Endothelial cell of umbilical vein (primary cell): Measurements from ENCODE around the gene USP43. TPM values are rescaled to one million over a fixed set of nuclear protein-coding genes. Genes with fewer than 3 reads are reported as not detected.

Source experiments
- BruUV-seq: library from RNA; stranded (reverse); fragments of 400-500 nt; replicated peaks from 2 replicates; lab custom pipeline; 2021; lab: Mats Ljungman, UMichigan
- CTCF ChIA-PET: fragments of 300-600, 350-600 bp; sonication (Branson Sonifier 250); formaldehyde crosslinking; loops from one replicate; lab custom pipeline; 2021; ENCODE audit warnings: antibody characterized with exemption, inconsistent platforms; lab: Charles Lee
- POLR2A ChIA-PET: fragments of 300-600, 350-600 bp; sonication (Branson Sonifier 250); formaldehyde crosslinking; loops from one replicate; lab custom pipeline; 2021; ENCODE audit warnings: antibody characterized with exemption, inconsistent platforms; lab: Charles Lee
- DNase-seq: peaks from one replicate; pipeline ENCODE4 v3.0.0-alpha.2; 2011; ENCODE audit warnings: low read depth, low spot score
- FAIRE-seq: peaks from 2 replicates; lab custom pipeline; 2011; peaks lifted over from hg19 to GRCh38; lab: Jason Lieb, UNC
- H2AFZ ChIP-seq: 2 replicates; pipeline ENCODE4 v1.6.0; 2012; ENCODE audit warnings: low read depth, low read length, control low read depth, inconsistent platforms
- H3K27ac ChIP-seq: 2 replicates; pipeline ENCODE4 v1.5.1; 2011; ENCODE audit warnings: low read depth, mild to moderate bottlenecking, control low read depth, low read length, moderate library complexity; ENCODE audit not compliant: insufficient read depth
- H3K27me3 ChIP-seq, 2 experiments: 2 replicates each; pipeline versions ENCODE4 v1.6.0 to v1.6.1; 2011; ENCODE audit warnings: low read length in 2 of 2, mixed read lengths in 1 of 2; ENCODE audit not compliant: control insufficient read depth in 2 of 2, insufficient read depth in 2 of 2
- H3K36me3 ChIP-seq, 2 experiments: 2 replicates in 1 of 2; 3 replicates in 1 of 2; pipeline ENCODE4 v1.5.1; 2011; ENCODE audit warnings: low read length in 2 of 2, mild to moderate bottlenecking in 1 of 2, moderate library complexity in 1 of 2; ENCODE audit not compliant: control insufficient read depth in 2 of 2, insufficient read depth in 2 of 2; ENCODE audit errors: extremely low read depth in 1 of 2
- H3K4me1 ChIP-seq: 3 replicates; pipeline ENCODE4 v1.5.1; 2011; ENCODE audit warnings: mild to moderate bottlenecking, low read length; ENCODE audit not compliant: control insufficient read depth, insufficient read depth; ENCODE audit errors: extremely low read depth
- H3K4me2 ChIP-seq: 2 replicates; pipeline ENCODE4 v1.6.1; 2011; ENCODE audit warnings: low read length, control low read depth, mixed read lengths; ENCODE audit not compliant: insufficient read depth
- H3K4me3 ChIP-seq, 3 experiments: fragments of 200-600 bp in 1 of 3; sonication (generic), shearing (Covaris generic) in 1 of 3; replicated peaks in 1 of 3; 2 replicates each; pipeline ENCODE4 v1.5.1; 2011 to 2016; ENCODE audit warnings: control low read depth in 3 of 3, low read length in 3 of 3, mild to moderate bottlenecking in 2 of 3, inconsistent platforms in 1 of 3, low read depth in 1 of 3, moderate library complexity in 1 of 3; ENCODE audit not compliant: insufficient read depth in 1 of 3
- H3K79me2 ChIP-seq: 2 replicates; pipeline ENCODE4 v1.6.0; 2012; ENCODE audit warnings: low read length, inconsistent platforms; ENCODE audit not compliant: control insufficient read depth, insufficient read depth
- H3K9ac ChIP-seq: replicated peaks from 2 replicates; pipeline ENCODE3; 2011; ENCODE audit warnings: low read length, control low read depth; ENCODE audit not compliant: insufficient read depth; ENCODE audit errors: extremely low read depth
- H3K9me1 ChIP-seq: replicated peaks from 3 replicates; pipeline ENCODE4 v1.6.0; 2011; ENCODE audit warnings: mild to moderate bottlenecking, low read length; ENCODE audit not compliant: control insufficient read depth, insufficient read depth; ENCODE audit errors: extremely low read depth
- H3K9me3 ChIP-seq: replicated peaks from 2 replicates; pipeline ENCODE4 v1.5.1; 2012; ENCODE audit warnings: low read length, inconsistent platforms; ENCODE audit not compliant: control insufficient read depth, insufficient read depth
- H4K20me1 ChIP-seq: replicated peaks from 2 replicates; pipeline ENCODE3; 2011; ENCODE audit warnings: mild to moderate bottlenecking, low read length; ENCODE audit not compliant: control insufficient read depth, insufficient read depth; ENCODE audit errors: extremely low read depth
- CTCF ChIP-seq, 2 donors: IDR thresholded peaks; 1 replicate in 1 of 2; 2 replicates in 1 of 2; pipeline ENCODE4 v1.5.1; 2011; ENCODE audit warnings: low read length in 2 of 2, mild to moderate bottlenecking in 2 of 2, moderate library complexity in 2 of 2, control low read depth in 1 of 2, inconsistent platforms in 1 of 2, low read depth in 1 of 2; ENCODE audit not compliant: insufficient read depth in 1 of 2; ENCODE audit errors: extremely low read depth in 1 of 2
- EZH2 ChIP-seq: IDR thresholded peaks from 2 replicates; pipeline ENCODE4 v1.6.1; 2012; ENCODE audit warnings: borderline replicate concordance, low read depth, mild to moderate bottlenecking, moderate library complexity, low read length, inconsistent platforms; ENCODE audit not compliant: severe bottlenecking
- FOS ChIP-seq: IDR thresholded peaks from 2 replicates; pipeline ENCODE4 v1.6.1; 2011; ENCODE audit warnings: mild to moderate bottlenecking, low read length, moderate library complexity, borderline replicate concordance; ENCODE audit not compliant: insufficient read depth
- GATA2 ChIP-seq: IDR thresholded peaks from 2 replicates; pipeline ENCODE4 v1.7.0; 2011; ENCODE audit warnings: low read depth, mild to moderate bottlenecking, moderate library complexity, mixed read lengths, low read length; ENCODE audit not compliant: insufficient read length, insufficient read depth
- JUN ChIP-seq: IDR thresholded peaks from 2 replicates; pipeline ENCODE4 v1.6.1; 2011; ENCODE audit warnings: borderline replicate concordance, low read depth; ENCODE audit not compliant: insufficient read length, insufficient read depth
- MAX ChIP-seq: IDR thresholded peaks from 2 replicates; pipeline ENCODE4 v1.6.1; 2011; ENCODE audit not compliant: insufficient read depth, insufficient read length
- MYC ChIP-seq: IDR thresholded peaks from one replicate; pipeline ENCODE4 v1.6.1; 2011; ENCODE audit warnings: mild to moderate bottlenecking, low read depth, low read length
- POLR2A ChIP-seq: IDR thresholded peaks from 2 replicates; pipeline ENCODE4 v1.6.1; 2012; ENCODE audit warnings: low read depth, mild to moderate bottlenecking, control low read depth, low read length
- POLR2AphosphoS5 ChIP-seq: IDR thresholded peaks from 2 replicates; pipeline ENCODE4 v1.6.1; 2012; ENCODE audit warnings: low read depth, mild to moderate bottlenecking, control low read depth, low read length, moderate library complexity; ENCODE audit not compliant: insufficient read depth
- dilution Hi-C: fragments of 300-500 bp; cut with MboI; formaldehyde crosslinking; loops from one replicate; pipeline ENCODE4 v1.15.0; 2019; ENCODE audit warnings: low sequenced_read_pairs; ENCODE audit not compliant: extremely low pct_ligation_motif_present
- intact Hi-C: fragments of 100-400 bp; cut with micrococcal nuclease; formaldehyde crosslinking; loops from one replicate; pipeline ENCODE4 v1.10.0; 2022
- polyA plus RNA-seq, 4 experiments: library from polyadenylated mRNA; depleted of rRNA in 3 of 4; stranded (reverse) in 3 of 4; unstranded in 1 of 4; fragments of >200 nt; gene quantifications; 2 replicates each; pipeline versions ENCODE4 v1.2.1 to v1.2.3, GENCODE V29; 2011 to 2012; ENCODE audit warnings: missing spikeins in 1 of 4
- total RNA-seq: library from RNA; stranded (reverse); gene quantifications from 2 replicates; pipeline ENCODE4 v1.2.3, GENCODE V29; 2021

The USP43 gene
- total and polyA plus RNA-seq, 2 donors (not counting 3 experiments of a cell fraction or from before 2014, with no cell fraction given): 0.01 TPM; not detected in 1

- TF ChIP-seq FOS: no peak
- TF ChIP-seq EZH2: no peak
- TF ChIP-seq POLR2A: no peak
- no peak for TF ChIP-seq MYC
- TF ChIP-seq POLR2AphosphoS5: no peak
- no peak for TF ChIP-seq CTCF (IDR thresholded peaks at IDR 0.05; ENCODE audit: extremely low read depth in 1 of 2, insufficient read depth in 1 of 2, low read depth in 1 of 2, low read length in 2 of 2)
- TF ChIP-seq JUN: no peak
- no peak for TF ChIP-seq GATA2
- TF ChIP-seq MAX: no peak
- DNase-seq (no peak), FAIRE-seq (no peak)
- intact Hi-C loops: no loop called here
- ChIA-PET CTCF (no interaction called here), POLR2A (no interaction called here)
- Histone ChIP-seq H3K27ac (no peak overlapping the region), H3K9ac (no peak overlapping the region), H3K4me2 (no peak overlapping the region), H3K9me3 (no peaks in the 10 kb centered on the region), H3K79me2 (no peaks in the 10 kb centered on the region), H2AFZ (no peak overlapping the region), H3K4me3 (no peak overlapping the region), H3K4me1 (no peaks in the 10 kb centered on the region), H3K27me3 (no peaks in the 10 kb centered on the region), H3K9me1 (no peaks in the 10 kb centered on the region), H3K36me3 (no peaks in the 10 kb centered on the region), H4K20me1 (no peaks in the 10 kb centered on the region)
- dilution Hi-C loops: no loop called here
- BruUV-seq: no TSS peak
Measured at GRCh38 chr17:9677411-9677810, 32.1 kb downstream of the USP43 start.
